Epidermal melanocyte (primary cell): ENCODE data around the gene SIM2.
"Not testable (repeated sequence)": the region's sequence is repeated elsewhere in the genome, so short reads cannot be mapped to it uniquely, and the experiment has no call there.

ENCODE experiments used
- DNase-seq: peaks from one replicate; pipeline ENCODE4 v3.0.0; 2011; ENCODE audit warnings: low spot score; ENCODE audit not compliant: insufficient read length

Gene SIM2, protein sequence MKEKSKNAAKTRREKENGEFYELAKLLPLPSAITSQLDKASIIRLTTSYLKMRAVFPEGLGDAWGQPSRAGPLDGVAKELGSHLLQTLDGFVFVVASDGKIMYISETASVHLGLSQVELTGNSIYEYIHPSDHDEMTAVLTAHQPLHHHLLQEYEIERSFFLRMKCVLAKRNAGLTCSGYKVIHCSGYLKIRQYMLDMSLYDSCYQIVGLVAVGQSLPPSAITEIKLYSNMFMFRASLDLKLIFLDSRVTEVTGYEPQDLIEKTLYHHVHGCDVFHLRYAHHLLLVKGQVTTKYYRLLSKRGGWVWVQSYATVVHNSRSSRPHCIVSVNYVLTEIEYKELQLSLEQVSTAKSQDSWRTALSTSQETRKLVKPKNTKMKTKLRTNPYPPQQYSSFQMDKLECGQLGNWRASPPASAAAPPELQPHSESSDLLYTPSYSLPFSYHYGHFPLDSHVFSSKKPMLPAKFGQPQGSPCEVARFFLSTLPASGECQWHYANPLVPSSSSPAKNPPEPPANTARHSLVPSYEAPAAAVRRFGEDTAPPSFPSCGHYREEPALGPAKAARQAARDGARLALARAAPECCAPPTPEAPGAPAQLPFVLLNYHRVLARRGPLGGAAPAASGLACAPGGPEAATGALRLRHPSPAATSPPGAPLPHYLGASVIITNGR

DNA sequence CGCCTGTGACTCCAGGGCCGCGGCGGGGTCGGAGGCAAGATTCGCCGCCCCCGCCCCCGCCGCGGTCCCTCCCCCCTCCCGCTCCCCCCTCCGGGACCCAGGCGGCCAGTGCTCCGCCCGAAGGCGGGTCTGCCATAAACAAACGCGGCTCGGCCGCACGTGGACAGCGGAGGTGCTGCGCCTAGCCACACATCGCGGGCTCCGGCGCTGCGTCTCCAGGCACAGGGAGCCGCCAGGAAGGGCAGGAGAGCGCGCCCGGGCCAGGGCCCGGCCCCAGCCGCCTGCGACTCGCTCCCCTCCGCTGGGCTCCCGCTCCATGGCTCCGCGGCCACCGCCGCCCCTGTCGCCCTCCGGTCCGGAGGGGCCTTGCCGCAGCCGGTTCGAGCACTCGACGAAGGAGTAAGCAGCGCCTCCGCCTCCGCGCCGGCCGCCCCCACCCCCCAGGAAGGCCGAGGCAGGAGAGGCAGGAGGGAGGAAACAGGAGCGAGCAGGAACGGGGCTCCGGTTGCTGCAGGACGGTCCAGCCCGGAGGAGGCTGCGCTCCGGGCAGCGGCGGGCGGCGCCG lies at the start of gene SIM2:
TSS of gene SIM2 (plus strand) at position 135 of the 565 bp plus-strand sequence. CDS start 632 bp downstream, outside the sequence.
- no peak for DNase-seq

DNA sequence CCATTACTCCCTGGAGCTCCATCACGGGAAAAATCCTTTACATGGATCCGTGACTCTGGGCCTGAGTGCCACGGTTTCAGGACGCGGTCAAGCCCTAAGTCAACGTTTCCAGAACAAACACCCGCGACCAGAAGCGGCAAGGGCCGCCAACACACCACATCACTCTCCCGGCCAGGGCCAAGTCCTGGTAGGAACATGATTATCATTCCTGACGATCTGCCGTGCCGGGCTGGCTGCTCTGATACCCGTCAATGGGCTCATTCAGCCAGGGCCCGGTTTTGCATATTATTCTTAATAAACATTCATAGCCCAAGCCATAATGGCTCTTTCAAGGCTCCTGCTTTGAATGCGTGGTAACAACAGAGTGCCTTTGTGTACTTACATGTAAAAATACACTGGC lies 44.6 kb upstream of the SIM2 start:
- peak; percentile 81 for DNase-seq

DNA sequence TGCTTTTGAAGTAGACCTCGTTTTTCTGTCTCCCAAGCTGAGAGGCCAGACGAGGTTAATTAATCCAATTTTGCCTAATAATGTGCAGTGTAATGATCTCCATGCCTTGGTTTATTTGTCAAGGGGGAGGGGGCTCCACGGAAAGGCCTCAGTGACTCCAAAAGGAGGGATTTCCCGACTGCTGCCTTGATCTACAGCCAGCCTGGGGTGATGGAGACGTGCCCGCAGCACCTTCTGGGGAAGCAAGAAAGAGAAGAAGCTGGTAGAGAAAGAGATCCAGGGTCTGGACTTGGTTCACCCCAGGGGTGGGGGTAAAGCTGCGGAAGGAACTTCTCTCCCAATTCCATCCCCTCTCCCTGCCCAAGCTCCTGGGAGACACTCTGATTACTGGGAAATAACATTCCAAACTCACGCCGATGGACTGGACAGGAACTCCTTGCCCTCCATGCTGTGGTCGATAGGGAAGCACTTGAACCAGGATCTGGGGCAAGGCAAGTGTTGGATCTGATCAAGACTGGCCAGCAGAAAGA lies 44.1 kb upstream of the SIM2 start:
- no peak for DNase-seq

DNA sequence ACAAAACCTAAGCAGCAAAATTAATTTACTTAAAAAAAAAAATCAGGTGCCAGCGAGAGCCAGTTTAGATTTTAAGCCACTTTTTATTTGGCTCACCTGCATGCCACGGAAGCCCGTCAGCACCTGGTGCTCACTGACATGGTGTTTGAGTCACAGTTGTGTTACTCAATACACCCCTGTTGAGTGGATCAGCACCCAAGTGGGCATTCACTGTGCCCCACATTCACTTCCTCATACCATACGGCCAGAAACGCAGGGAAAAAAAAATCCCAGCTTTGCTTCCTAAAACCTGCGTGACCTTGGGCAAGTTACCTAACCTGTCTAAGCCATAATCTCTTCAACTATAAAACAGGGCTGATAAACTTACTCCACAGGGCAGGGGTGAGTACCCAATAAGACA lies 42.8 kb upstream of the SIM2 start:
- DNase-seq: no peak

DNA sequence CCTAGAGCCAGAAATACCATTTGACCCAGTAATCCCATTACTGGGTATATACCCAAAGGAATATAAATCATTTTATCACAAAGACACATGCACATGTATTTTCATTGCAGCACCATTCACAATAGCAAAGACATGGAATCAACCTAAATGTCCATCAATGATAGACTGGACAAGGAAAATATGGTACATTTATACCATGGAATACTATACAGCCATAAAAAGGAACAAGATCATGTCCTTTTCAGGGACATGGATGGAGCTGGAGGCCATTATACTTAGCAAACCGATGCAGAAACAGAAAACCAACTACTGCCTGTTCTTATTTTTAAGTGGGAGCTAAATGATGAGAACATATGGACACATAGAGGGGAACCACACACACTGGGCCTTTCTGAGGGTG lies 41.6 kb upstream of the SIM2 start:
- DNase-seq: not testable (repeated sequence)

DNA sequence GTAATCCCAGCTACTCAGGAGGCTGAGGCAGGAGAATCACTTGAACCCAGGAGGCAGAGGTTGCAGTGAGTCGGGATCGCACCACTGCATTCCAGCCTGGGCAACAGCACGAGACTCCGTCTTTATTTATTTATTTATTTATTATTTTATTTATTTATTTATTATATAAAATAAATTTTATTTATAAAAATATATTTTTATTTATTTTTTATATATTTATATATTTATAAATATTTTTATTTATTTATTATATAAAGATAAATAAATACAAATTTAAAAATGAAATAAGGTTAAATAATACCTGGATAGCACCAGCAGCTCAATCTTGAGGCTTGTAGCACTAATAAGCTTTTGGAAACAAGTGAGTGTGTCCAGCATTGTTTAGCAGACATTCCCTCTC lies 40.9 kb upstream of the SIM2 start:
- DNase-seq: no peak

DNA sequence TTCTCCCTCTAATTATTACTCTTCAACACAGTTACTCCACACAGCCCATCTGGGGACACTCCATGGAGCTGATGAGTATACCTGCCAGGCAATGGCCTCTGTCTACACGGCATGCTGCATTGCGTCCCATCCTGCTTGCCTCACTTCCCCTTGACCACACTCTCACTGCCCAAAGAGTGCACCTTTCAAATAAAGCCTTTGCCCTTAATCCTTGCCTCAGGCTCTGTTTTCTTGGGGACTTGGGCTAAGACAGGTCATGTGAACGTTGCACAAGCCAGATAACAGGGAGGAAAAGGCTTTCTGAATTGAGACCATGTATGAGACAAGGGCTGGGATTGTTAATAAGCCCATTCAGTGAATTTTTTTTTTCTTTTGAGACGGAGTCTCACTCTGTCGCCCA lies 40.0 kb upstream of the SIM2 start:
- DNase-seq: no peak

DNA sequence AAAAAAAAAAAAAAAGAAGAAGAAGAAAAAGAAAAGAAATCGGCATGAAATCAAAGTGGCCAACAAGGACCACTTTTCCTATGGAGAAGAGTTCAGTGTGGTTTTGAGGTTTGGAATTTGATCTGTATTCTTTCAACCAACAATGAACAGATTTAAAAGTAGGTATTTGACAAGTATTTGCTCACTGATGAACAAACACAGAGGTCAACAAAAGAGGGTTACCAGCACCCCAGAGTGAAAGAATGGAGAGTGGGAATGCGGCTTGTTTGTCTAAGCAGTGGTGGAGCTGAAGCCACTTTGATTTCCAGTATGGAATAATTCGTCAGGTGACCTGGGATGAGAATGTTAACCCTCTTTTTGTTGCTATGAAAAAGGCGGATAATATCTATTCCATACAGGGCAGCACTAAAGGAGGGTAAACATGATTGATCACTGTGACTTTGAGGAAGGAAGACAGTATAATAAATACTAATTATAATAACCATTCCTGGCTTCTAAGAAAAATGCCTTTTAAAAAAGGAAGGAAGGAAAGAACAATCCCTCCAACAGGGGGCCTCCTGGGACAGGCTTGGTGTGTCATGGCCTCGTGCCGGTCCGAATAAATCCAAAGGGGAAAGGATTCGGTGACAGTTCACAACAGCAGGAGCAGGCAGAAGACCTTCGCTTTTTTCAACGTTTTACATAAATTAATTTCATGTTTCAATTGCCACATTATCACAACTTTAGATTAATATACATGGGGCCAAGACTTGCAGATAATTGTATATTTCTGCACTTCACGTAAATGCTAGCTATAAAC lies 37.2 kb upstream of the SIM2 start:
- no peak for DNase-seq

DNA sequence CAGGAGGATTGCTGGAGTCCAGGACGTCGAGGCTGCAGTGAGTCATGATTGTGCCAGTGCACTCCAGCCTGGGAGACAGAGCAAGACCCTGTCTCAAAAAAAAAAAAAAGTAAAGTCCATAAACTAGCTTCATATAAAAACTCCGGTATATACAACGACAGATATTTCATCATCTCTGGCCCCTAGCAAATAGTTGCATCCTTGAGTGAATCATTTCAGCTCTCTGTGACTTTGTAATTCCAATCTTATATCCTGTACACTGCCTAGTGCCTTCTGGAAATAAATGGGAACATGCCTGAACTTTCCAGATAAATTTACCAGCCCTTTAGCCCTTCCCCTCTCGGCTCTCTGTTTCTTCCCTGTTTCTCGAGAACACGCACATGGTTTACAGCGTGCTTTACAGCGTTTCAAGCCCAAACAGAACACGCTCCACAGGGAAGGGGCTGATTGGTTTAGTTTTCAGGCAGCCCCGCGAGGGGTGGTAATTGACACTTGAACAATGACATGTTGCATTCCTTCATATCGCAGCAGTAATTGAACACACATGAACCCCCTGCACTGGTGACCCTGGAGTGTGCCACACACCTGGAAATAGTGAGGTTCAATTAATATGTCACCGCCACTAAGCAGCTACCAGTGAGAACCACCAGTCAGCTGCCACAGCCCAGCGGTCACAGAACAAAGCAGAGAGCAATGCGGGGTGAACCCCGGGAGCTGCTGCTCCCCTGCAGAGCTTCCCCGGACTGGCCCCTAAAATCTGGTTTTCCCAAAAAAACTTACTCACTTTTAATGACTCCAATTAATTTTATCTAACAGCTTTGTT lies 35.7 kb upstream of the SIM2 start:
- DNase-seq: no peak

DNA sequence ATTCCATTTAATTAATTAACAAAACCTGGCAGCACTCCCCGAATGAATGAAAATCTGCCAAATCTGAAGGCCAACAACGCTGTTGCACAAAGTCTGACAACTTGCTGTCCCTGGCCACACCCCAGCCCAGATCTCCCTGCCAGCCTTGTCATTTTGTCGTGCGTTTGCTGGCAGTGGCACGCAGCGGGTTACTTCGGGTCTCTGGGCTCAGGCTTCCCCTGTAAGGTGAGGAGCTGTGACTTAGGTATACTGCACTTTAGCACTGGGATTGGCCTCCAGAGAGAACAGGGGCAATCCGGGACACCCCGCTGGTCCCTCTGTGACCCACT lies 34.3 kb upstream of the SIM2 start:
- DNase-seq: no peak

DNA sequence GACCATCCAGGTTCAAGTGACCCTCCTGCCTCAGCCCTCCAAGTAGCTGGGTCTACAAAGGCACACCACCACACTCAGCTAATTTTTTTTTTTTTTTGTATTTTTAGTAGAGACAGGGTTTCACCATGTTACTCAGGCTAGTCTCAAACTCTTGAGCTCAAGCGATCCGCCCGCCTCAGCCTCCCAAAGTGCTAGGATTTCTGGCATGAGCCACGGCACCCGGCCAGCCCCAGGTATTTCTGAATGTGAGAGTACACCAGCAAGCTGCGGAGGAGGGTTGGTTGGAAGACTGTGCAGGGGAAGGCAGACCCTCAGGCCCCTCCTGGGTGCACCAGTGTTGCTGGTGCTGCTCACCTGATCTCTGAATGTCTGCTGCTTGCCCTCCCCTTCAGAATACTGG lies 33.1 kb upstream of the SIM2 start:
- DNase-seq: no peak

DNA sequence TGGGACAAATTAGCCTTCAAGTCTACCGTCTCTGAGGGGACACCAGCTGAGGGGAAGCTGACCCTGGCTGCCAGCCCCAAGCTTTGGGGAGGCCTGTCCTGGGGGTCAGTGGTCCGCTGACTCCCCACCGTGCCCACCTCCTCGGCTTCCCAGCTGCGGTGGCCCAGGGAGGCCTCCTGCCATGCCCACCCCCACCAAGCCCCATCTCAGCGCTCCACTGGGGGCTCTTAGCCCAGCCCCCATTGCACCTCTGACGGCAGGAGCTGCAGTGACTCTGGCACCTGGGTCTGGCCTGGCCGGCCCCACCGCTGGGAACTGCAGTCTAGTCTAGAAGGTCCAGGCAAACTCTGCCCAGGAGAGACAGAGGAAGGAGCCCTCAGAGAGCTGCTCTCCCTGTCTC lies 30.2 kb upstream of the SIM2 start:
- DNase-seq: no peak

DNA sequence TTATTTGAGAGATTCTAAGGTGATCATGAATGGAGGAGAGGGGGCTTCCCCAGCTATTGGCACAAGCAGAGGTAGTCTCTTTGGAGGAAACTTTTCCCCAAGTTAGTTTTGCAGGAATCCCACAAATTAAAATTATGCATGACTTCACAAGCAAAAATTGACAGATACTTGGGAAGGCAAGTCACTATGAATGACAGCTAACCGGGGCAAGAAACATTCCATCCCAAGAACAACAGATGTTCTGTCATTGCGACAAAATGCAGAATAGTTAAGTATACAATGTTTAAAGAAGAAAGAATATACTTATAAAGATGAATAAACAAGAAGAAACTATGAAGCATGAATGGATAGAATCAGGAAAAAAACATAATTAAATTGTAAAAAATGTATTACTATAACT lies 27.1 kb upstream of the SIM2 start:
- no peak for DNase-seq

DNA sequence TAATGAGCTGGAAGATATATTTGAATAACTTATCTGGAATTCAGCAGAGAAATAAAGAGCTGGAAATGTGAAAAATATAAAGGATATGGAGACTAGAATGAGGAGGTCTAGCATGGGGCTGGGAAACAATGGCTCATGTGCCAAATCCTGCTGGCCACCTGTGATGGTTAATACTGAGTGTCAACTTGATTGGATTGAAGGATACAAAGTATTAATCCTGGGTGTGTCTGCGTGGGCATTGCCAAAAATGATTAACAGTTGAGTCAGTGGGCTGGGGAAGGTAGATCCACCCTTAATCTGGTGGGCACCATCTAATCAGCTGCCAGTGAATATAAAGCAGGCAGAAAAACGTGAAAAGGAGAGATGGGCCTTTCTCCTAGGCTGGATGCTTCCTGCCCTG lies 26.6 kb upstream of the SIM2 start:
- not testable (repeated sequence) for DNase-seq

DNA sequence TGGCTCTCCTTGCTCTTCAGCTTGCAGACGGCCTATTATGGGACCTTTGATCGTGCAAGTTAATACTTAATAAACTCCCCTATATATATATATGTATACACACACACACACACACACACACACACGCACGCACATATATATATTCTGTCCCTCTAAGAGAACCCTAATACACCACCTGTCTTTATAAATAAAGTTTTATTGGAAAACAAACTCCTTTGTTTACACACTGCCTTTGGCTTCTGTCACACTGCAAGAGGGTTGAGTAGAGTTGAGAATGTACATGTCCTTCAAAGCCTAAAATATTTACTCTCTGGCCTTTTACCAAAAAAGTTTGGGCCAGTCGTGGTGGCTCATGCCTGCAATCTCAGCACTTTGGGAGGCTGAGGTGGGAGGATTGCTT lies 26.2 kb upstream of the SIM2 start:
- no peak for DNase-seq

DNA sequence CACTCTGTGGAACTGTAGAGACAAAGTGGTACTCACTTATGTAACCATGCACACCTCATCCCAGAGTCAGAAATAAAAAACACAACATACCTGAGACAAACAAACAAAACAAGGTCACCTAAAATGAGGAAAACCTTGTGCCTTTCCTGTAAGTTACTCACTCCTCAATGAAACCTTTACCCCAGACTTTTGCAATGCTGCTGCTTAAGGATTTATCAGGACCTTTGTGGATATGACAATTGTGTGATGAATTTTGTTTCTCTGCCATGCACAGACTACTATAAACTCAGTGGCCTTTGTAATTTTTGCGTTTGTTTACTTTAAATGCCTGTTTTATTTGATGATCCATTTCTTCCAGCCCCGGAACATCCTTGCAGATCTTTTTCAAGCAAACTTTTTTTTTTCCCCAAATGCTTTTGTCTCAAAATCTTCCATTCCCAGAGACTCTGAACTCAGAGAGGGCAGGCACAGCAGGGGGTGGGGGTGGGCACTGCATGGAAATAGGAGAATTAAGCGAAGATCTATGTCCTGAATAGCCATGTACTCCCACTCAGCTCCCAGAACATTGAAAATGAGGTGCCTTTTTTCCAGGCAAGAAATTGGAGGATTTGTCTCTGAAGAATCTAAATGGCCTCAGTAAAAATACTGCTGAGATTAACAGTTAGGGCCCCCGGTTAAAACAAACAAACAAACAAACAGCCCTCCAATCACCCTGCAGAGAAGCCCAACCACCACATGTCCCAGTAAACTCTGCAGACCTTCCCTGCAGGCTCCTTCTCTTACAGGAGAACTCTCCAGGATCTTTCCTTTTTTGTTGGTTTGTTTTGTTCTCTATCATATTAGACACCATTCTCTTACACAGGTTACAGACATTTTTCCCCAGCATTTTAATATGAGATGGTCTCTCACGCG lies 22.6 kb upstream of the SIM2 start:
- DNase-seq: no peak

DNA sequence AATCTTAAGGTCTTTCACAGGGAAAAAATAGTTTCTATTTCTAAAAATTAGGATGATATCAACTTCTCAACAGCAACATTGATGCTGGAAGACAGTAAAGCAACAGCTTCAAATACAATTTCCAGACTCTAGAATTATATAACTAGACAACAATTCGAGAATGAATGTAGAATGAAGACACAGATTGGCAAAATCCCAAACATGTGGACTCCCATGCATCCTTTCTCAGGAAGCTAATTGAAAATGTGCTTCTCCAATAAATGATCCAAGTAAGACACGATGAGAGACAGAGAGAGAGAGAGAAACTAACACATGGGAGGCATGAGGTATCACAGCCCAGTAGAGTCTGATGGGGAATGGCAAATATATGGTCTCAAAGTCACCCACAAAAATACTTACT lies 21.5 kb upstream of the SIM2 start:
- DNase-seq: no peak

DNA sequence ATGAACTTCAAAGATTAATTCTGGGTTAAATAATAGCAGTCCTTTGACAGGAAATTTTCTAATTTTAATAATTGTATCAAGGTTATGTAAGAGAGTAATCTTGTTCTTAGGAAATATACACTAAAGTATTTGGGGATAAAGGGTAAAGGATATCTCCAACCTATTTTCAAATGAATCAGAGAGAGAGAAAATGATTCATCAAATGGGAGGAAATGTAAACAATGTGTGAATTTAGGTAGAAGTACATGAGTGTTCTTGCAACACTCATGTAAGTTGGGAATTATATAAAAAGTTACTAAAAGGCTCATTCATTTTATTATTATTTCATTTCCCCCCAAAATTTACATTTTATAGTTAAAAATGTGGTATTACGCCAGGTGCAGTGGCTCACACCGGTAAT lies 20.4 kb upstream of the SIM2 start:
- no peak for DNase-seq

DNA sequence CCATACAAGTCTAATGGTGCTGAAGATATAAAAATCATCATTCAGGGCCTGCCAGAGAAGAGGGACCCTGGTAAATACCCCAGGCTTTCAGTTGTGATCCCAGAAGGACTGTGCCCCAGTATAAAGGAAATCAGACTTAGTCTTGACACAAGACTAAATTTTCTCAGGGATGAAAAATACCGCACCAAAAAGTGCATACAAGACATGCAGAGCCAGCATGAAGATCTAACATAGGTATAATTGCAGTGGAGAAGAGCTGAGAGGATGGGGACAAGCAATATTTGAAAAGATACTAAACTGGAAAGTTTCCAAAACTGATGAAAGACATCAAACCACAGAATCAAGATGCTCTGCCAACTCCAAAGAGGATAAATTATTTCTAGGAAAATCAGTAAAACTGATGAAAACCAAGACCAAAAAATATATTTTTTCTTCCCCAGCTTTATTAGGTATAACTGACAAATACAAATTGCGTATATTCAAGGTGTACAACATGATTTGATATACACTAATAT lies 17.7 kb upstream of the SIM2 start:
- no peak for DNase-seq
